Smooth muscle cell (in vitro differentiated cells): ENCODE measurements around the gene RREB1. TPM values are rescaled to one million over a fixed set of nuclear protein-coding genes. Genes with fewer than 3 reads are reported as not detected.

Experiments used
- DNase-seq: peaks from one replicate; lab custom pipeline; 2025; ENCODE audit not compliant: unreplicated experiment; lab: John Stamatoyannopoulos, UW
- H2AFZ ChIP-seq: fragments of 200-600 bp; sonication (generic); 2 replicates; pipeline ENCODE4 v1.6.0; 2016; ENCODE audit warnings: antibody characterized with exemption, low read depth, mild to moderate bottlenecking
- H3F3A ChIP-seq: fragments of 200-600 bp; sonication (generic); 2 replicates; pipeline ENCODE4 v1.6.0; 2017; ENCODE audit warnings: antibody characterized with exemption, low read depth
- H3K27ac ChIP-seq: fragments of 200-600 bp; sonication (generic); 2 replicates; pipeline ENCODE4 v1.5.1; 2016; ENCODE audit warnings: low read depth, mild to moderate bottlenecking
- H3K27me3 ChIP-seq: fragments of 200-600 bp; sonication (generic); 2 replicates; pipeline ENCODE4 v1.6.1; 2016; ENCODE audit warnings: low read depth, mild to moderate bottlenecking
- H3K36me3 ChIP-seq: fragments of 200-600 bp; sonication (generic); 2 replicates; pipeline ENCODE4 v1.5.1; 2016; ENCODE audit warnings: low read depth
- H3K4me1 ChIP-seq: fragments of 200-600 bp; sonication (generic); 2 replicates; pipeline ENCODE4 v1.5.1; 2016; ENCODE audit warnings: low read depth
- H3K4me2 ChIP-seq: fragments of 200-600 bp; sonication (generic); 2 replicates; pipeline ENCODE4 v1.6.0; 2016; ENCODE audit warnings: mild to moderate bottlenecking
- H3K4me3 ChIP-seq: fragments of 200-600 bp; sonication (generic); 2 replicates; pipeline ENCODE4 v1.5.1; 2016; ENCODE audit warnings: mild to moderate bottlenecking
- H3K79me2 ChIP-seq: fragments of 200-600 bp; sonication (generic); 2 replicates; pipeline ENCODE4 v1.6.0; 2016; ENCODE audit warnings: low read depth, mild to moderate bottlenecking
- H3K9ac ChIP-seq: fragments of 200-600 bp; sonication (generic); 2 replicates; pipeline ENCODE4 v1.6.0; 2016; ENCODE audit warnings: low read depth
- H3K9me3 ChIP-seq: fragments of 200-600 bp; sonication (generic); replicated peaks from 2 replicates; pipeline ENCODE4 v1.5.1; 2016; ENCODE audit warnings: low read depth
- H4K20me1 ChIP-seq: fragments of 200-600 bp; sonication (generic); 2 replicates; pipeline ENCODE4 v1.6.0; 2016; ENCODE audit warnings: low read depth
- WGBS: methylation state at CpG from one replicate; pipeline ENCODE4 v1.1.7; 2016; ENCODE audit warnings: low lambda C conversion rate; 5-methylcytosine and 5-hydroxymethylcytosine counted together
- polyA plus RNA-seq: library from polyadenylated mRNA; unstranded; fragments of >200 nt; fragmentation: Nextera tagmentation; extraction: Ambion mirVana; gene quantifications from 2 replicates; pipeline ENCODE4 v1.2.1, GENCODE V29; 2016
- total RNA-seq: library from RNA; depleted of rRNA; stranded (reverse); fragments of >200 nt; gene quantifications from 2 replicates; pipeline ENCODE4 v1.2.3, GENCODE V29; 2014
- TF ChIP-seq, protein P1 (sequence below): fragments of 200-600 bp; sonication (generic); IDR thresholded peaks from 2 replicates; pipeline ENCODE4 v1.5.1; 2017; ENCODE audit warnings: borderline replicate concordance, mild to moderate bottlenecking, antibody characterized with exemption; ENCODE audit not compliant: insufficient read depth, poor library complexity, severe bottlenecking

The RREB1 gene
- total and polyA plus RNA-seq, 2 experiments from 2014 or later: 13.2 to 26.1 TPM

DNA sequence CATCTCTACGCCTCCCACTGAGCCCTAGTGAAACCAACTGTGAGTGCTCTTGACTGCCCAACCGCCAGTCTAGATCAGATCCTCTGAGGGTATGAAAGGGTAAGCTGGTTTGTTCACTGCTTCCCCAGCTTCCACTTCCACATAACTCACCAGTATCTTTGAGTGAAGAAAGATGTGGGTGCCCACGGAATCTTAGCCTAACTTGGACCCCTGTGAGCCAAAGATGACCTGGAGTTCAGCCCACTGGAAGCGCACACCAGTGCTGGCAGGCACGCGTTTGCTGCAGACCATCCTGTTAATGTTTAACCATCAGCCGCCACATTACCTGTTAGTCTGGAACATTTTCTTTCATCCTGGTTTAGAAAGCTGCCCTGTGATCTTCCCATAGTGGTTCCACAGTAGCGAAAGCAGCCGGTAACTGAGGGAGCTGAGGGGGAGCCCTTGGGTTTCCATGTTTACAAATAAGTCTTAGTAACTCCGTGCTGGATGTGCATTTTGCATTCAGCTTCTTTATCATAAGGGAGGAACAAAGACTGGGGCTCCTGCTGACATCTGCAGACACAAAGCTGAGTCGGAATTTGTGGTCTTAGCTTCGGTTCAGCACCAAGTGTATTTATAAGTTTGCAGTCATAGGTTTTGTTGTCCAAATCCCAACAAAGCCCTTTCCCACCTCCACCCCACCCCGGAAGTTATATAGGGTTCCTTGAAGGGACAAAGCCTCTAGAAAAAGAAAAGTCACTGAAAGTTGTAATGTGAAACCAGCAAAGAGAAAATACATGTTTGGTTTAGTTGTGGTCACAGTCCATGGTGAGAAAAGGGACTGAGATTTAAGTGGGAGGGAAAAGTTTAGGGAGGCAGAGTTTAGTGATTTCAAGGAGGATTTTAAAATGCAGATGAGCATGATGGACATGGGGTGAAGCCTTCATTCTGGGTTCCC, 134.2 kb downstream of the RREB1 start:
- 61% methylated on average over 13 of the region's 13 CpGs for WGBS
- peaks cover 23% of the 10 kb centered on the region for H3K79me2 ChIP-seq
- peak overlapping the region; percentile 7 for H3K9ac ChIP-seq
- H3K4me1 ChIP-seq: peaks cover 18% of the 10 kb centered on the region
- H3K9me3 ChIP-seq: no peaks in the 10 kb centered on the region
- no peak for DNase-seq
- H2AFZ ChIP-seq: no peak overlapping the region
- TF ChIP-seq, protein P1, sequence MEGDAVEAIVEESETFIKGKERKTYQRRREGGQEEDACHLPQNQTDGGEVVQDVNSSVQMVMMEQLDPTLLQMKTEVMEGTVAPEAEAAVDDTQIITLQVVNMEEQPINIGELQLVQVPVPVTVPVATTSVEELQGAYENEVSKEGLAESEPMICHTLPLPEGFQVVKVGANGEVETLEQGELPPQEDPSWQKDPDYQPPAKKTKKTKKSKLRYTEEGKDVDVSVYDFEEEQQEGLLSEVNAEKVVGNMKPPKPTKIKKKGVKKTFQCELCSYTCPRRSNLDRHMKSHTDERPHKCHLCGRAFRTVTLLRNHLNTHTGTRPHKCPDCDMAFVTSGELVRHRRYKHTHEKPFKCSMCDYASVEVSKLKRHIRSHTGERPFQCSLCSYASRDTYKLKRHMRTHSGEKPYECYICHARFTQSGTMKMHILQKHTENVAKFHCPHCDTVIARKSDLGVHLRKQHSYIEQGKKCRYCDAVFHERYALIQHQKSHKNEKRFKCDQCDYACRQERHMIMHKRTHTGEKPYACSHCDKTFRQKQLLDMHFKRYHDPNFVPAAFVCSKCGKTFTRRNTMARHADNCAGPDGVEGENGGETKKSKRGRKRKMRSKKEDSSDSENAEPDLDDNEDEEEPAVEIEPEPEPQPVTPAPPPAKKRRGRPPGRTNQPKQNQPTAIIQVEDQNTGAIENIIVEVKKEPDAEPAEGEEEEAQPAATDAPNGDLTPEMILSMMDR: no peak
- H3K36me3 ChIP-seq: no peaks in the 10 kb centered on the region
- H3K27ac ChIP-seq: peak overlapping the region; percentile 68
- peak overlapping the region; percentile 32 for H3K4me3 ChIP-seq
- H3K4me2 ChIP-seq: peak overlapping the region; percentile 60
- peaks cover 18% of the 10 kb centered on the region for H3F3A ChIP-seq
- peaks cover 53% of the 10 kb centered on the region for H4K20me1 ChIP-seq
- H3K27me3 ChIP-seq: no peaks in the 10 kb centered on the region

DNA sequence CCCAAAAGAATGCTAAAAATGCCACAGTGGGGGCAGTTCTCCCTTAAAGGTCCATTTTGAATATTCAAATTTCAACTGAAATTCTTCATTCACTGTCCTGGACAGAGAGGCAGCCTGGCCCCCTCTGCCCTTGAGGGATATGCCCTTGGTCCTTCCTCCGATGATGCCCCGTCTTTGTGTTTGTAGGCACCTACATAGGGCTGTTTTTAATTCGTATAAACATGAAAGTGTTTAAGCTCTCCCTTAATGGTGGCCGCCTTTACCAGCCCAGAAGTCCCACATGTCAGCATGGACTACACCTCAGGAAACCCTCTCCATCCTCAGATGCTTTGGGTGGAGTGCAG, 135.0 kb downstream of the RREB1 start:
- no peak for DNase-seq
- Histone ChIP-seq H3K79me2 (peaks cover 16% of the 10 kb centered on the region), H3K4me2 (peak overlapping the region; percentile 60), H2AFZ (no peak overlapping the region), H3K27ac (peak overlapping the region; percentile 68), H3K9ac (no peak overlapping the region), H3K36me3 (no peaks in the 10 kb centered on the region), H3K4me3 (no peak overlapping the region), H3K9me3 (no peaks in the 10 kb centered on the region), H3K4me1 (peaks cover 18% of the 10 kb centered on the region), H4K20me1 (peaks cover 44% of the 10 kb centered on the region), H3K27me3 (no peaks in the 10 kb centered on the region), H3F3A (peaks cover 18% of the 10 kb centered on the region)
- WGBS: 61% methylated on average over 4 of the region's 4 CpGs
- TF ChIP-seq, protein P1: no peak

DNA sequence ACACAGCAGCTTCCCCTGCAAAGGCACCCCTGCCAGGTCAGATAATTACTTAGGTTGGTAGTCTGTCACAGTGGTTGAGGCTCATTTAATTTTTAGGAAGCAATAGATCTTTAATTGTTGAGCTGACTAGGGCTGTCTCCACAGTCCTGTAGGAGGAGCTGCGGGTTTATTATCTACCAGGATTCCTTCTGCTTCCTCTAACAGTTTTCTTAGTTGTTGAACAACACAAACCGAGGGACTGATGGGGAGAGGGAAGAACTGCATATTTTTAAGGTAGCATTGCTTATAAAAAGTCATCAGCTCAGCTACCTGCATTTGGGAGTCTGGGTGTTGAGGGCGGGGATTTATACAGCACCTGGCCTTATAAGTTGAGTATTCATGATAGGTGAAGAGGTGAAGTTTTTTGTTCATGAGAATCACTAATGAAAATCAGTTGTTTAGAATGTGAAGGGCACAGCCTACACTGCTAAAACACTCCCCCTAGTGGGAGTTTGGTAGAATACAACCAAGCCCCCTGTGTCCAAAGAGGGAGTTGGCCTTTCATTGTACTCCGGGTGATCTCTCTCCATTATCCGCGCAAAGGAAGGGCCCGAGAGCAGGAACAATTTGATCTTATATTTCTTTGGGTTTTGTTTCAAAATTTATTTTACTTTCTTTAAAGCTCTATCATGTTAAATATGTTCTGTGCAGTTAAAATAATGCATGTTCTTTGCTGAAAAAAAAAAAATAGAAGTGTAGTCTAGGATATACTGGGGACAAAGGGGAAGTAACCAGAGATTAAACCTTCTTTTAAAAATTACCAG, 135.6 kb downstream of the RREB1 start:
- H3K27me3 ChIP-seq: no peaks in the 10 kb centered on the region
- H3F3A ChIP-seq: peaks cover 18% of the 10 kb centered on the region
- no peak overlapping the region for H3K4me3 ChIP-seq
- H3K9ac ChIP-seq: no peak overlapping the region
- peaks cover 11% of the 10 kb centered on the region for H3K79me2 ChIP-seq
- no peaks in the 10 kb centered on the region for H3K36me3 ChIP-seq
- H3K4me1 ChIP-seq: peaks cover 18% of the 10 kb centered on the region
- no peak for DNase-seq
- H3K9me3 ChIP-seq: no peaks in the 10 kb centered on the region
- 16% methylated on average over 7 of the region's 7 CpGs for WGBS
- TF ChIP-seq, protein P1: peak; percentile 81
- no peak overlapping the region for H2AFZ ChIP-seq
- H4K20me1 ChIP-seq: peaks cover 39% of the 10 kb centered on the region
- H3K27ac ChIP-seq: peak overlapping the region; percentile 68
- H3K4me2 ChIP-seq: peak overlapping the region; percentile 60
